ENCODE data around the gene PLVAP.

- TF ChIP-seq CTCF (IDR thresholded peaks at IDR 0.05), result no peak
- TF ChIP-seq POLR2A (IDR thresholded peaks at IDR 0.05), result no peak
These were observed 1.1 kb upstream of the PLVAP start for GRCh38 chr19:17378271-17378670.
